ENCODE data around the gene AK5. TPM values are rescaled to one million over a fixed set of nuclear protein-coding genes. Genes with fewer than 3 reads are reported as not detected.
"Not testable (repeated sequence)": the region's sequence is repeated elsewhere in the genome, so short reads cannot be mapped to it uniquely, and the experiment has no call there.

Gene AK5
- total and polyA plus RNA-seq, 4 donors, result 0.71 to 8.9 (median 2.1) TPM; not detected in 1

DNA sequence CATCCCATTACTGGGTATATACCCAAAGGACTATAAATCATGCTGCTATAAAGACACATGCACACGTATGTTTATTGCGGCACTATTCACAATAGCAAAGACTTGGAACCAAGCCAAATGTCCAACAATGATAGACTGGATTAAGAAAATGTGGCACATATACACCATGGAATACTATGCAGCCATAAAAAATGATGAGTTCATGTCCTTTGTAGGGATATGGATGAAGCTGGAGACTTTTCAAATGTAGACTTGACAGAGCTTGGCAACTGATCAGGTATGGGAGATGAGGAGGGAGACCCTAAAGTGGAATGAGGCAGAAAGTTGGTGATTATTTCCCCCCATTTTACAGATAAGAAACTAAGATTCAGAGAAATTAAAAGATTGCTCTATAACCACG lies 230.8 kb downstream of the AK5 start:
- intact Hi-C loops (cut with DNase I); H3K27me3 ChIP-seq (ENCODE audit: control insufficient read depth in 1 of 2, insufficient read depth in 2 of 2, low read length in 1 of 2); DNase-seq; H3K36me3 ChIP-seq (ENCODE audit: control insufficient read depth in 1 of 2, insufficient read depth in 2 of 2, low read length in 1 of 2); H3K27ac ChIP-seq (ENCODE audit: low read depth in 1 of 2, low read length in 2 of 2); ATAC-seq (ENCODE audit: low FRiP score); H3K9me3 ChIP-seq (ENCODE audit: control insufficient read depth, low read length); H3K4me3 ChIP-seq (ENCODE audit: low read length in 2 of 2); H3K4me1 ChIP-seq (ENCODE audit: control insufficient read depth in 1 of 2, insufficient read depth in 2 of 2, low read length in 2 of 2): not testable (repeated sequence)
- WGBS, 2 donors, result 97 to 100% methylated on average over 1 of the region's 3 CpGs

DNA sequence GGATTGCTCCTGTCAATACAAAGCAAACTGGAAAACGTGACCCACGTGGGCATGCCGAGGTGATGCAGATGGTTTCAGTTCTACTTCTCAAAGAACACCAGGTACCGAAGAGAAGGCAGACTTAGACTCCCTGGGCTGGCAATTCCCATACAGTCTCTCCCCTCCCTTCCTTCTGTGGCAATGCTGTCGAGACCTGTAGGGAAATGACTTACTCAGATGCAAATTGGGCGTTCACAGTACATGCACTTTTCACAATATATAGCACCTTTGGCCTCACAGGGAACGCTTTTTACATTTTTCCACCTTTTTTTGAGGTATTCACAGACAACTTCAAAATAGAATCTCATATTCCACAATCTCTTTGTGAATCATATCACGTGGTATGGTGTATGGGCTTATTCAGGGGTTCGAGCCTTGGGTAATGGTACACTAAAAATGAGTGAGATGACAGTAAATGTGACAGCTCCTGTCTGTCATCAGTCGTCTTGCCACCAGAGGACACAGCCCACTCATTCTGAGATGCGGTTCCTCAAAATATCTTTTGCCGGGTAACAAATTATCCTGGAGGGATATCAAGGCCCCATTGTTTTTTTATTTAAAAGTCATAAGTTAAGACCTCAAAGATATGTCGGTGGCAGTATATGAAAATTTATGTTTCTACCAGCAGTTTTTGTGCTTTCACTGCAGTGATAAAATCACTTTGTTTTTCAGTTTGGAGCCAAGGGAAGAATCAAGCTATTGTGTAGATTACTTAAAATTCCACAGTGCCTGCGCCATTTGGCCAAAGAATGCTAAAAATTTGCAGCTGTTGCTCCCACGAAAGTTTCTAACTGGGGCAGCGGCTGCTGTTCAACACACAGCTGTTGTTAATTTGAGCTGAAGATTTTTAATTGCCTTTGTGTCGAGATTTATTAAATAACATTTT lies 232.3 kb downstream of the AK5 start:
- intact Hi-C loops (cut with DNase I), result no loop called here
- no peak for ATAC-seq (ENCODE audit: low FRiP score)
- H3K27me3 ChIP-seq (ENCODE audit: control insufficient read depth in 1 of 2, insufficient read depth in 2 of 2, low read length in 1 of 2), result no peaks in the 10 kb centered on the region
- no peak overlapping the region for H3K27ac ChIP-seq (ENCODE audit: low read depth in 1 of 2, low read length in 2 of 2)
- no peak overlapping the region for H3K4me3 ChIP-seq (ENCODE audit: low read length in 2 of 2)
- H3K4me1 ChIP-seq (ENCODE audit: control insufficient read depth in 1 of 2, insufficient read depth in 2 of 2, low read length in 2 of 2), result no peaks in the 10 kb centered on the region
- peaks cover 7% of the 10 kb centered on the region for H3K9me3 ChIP-seq (ENCODE audit: control insufficient read depth, low read length)
- 59 to 64% methylated on average over 17 of the region's 17 CpGs for WGBS, 2 donors
- DNase-seq, result no peak
- H3K36me3 ChIP-seq (ENCODE audit: control insufficient read depth in 1 of 2, insufficient read depth in 2 of 2, low read length in 1 of 2), result no peaks in the 10 kb centered on the region

DNA sequence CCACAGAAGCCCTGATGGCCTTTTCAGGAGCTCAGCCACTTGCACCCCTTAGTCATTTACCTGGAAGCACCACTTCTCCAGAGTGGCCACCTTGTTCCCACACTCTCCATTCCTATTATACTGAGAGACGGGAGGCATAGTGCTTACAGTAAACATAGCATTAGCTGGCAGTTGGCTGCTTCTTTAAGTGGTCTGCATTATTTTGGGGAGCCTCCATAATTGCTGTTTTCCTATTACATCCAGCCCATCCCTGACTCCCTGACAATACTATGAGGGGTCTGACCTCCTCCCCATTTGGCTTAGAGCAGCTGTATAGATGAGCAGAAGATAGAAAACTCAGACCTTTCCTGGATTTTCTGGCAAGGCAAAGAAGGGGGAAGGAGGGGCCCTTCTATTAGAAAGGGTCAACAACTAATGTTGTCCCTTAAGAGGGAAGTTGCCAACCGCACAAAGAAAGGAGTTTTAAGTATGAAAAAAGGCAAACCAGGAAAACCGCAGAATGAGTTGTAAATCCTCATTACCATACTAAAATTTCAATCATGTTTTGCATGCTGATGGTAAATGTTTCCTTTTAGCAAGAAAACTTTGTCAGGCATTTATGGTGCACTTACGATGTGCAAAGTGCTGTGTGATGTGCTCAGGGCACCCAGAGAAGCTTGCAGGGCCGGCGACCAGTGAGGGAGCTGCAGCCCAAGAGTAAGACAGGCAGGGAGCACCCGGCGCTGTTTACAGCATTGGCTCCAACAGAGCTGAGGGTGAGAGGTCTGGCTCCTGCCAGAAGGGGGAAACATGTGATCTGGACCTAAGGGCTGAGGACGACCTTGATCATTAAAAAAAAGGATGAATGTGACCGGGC lies 233.3 kb downstream of the AK5 start:
- Histone ChIP-seq H3K4me1 (ENCODE audit: control insufficient read depth in 1 of 2, insufficient read depth in 2 of 2, low read length in 2 of 2) (no peaks in the 10 kb centered on the region), H3K27ac (ENCODE audit: low read depth in 1 of 2, low read length in 2 of 2) (no peak overlapping the region), H3K9me3 (ENCODE audit: control insufficient read depth, low read length) (peaks cover 7% of the 10 kb centered on the region), H3K27me3 (ENCODE audit: control insufficient read depth in 1 of 2, insufficient read depth in 2 of 2, low read length in 1 of 2) (no peaks in the 10 kb centered on the region), H3K4me3 (ENCODE audit: low read length in 2 of 2) (no peak overlapping the region), H3K36me3 (ENCODE audit: control insufficient read depth in 1 of 2, insufficient read depth in 2 of 2, low read length in 1 of 2) (no peaks in the 10 kb centered on the region)
- ATAC-seq (ENCODE audit: low FRiP score) (no peak), DNase-seq (no peak)
- WGBS, 2 donors, result 68 to 73% methylated on average over 10 of the region's 10 CpGs
- intact Hi-C loops (cut with DNase I), result no loop called here

DNA sequence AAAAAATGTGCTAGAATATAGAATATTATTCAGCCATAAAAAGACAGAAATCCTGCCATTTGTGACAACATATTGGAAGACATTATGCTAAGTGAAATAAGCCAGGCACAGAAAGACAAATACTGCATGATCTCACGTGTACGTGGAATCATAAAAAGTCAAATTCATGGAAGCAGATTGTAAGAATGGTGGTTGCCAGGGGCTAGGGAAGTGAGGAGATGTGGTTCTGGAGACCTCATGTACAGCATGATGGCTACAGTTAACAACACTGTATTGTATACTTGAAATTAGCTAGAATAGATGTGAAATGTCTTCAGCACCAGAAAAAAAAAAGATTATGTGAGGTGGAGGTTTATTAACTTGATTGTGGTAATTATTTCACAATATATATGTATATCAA lies 234.3 kb downstream of the AK5 start:
- Histone ChIP-seq H3K9me3 (ENCODE audit: control insufficient read depth, low read length) (peaks cover 7% of the 10 kb centered on the region), H3K4me3 (ENCODE audit: low read length in 2 of 2) (no peak overlapping the region), H3K36me3 (ENCODE audit: control insufficient read depth in 1 of 2, insufficient read depth in 2 of 2, low read length in 1 of 2) (no peaks in the 10 kb centered on the region), H3K4me1 (ENCODE audit: control insufficient read depth in 1 of 2, insufficient read depth in 2 of 2, low read length in 2 of 2) (no peaks in the 10 kb centered on the region), H3K27me3 (ENCODE audit: control insufficient read depth in 1 of 2, insufficient read depth in 2 of 2, low read length in 1 of 2) (no peaks in the 10 kb centered on the region), H3K27ac (ENCODE audit: low read depth in 1 of 2, low read length in 2 of 2) (no peak overlapping the region)
- WGBS, 2 donors, result 70 to 74% methylated on average over 2 of the region's 2 CpGs
- ATAC-seq (ENCODE audit: low FRiP score) (no peak), DNase-seq (no peak)
- intact Hi-C loops (cut with DNase I), result no loop called here

DNA sequence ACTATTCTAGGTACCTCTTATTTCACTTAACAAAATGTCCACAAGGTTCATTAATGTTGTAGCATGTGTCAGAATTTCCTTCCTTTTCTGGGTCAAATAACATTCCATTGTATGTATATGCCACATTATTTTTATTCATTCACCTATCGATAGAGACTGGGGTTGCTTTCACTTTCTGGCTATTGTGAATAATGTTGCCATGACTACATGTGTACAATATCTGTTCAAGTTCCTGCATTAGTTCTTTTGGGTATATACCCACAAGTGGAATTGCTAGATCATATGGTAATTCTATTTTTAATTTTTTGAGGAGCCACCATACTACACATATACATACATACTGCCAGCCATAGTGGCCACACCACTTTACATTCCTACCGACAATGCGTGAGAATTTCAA lies 242.2 kb downstream of the AK5 start:
- no peaks in the 10 kb centered on the region for H3K4me1 ChIP-seq (ENCODE audit: control insufficient read depth in 1 of 2, insufficient read depth in 2 of 2, low read length in 2 of 2)
- no peak overlapping the region for H3K27ac ChIP-seq (ENCODE audit: low read depth in 1 of 2, low read length in 2 of 2)
- WGBS, 2 donors, result 97 to 99% methylated on average over 3 of the region's 3 CpGs
- no peak for DNase-seq
- intact Hi-C loops (cut with DNase I), result no loop called here
- no peak overlapping the region for H3K4me3 ChIP-seq (ENCODE audit: low read length in 2 of 2)
- no peaks in the 10 kb centered on the region for H3K9me3 ChIP-seq (ENCODE audit: control insufficient read depth, low read length)
- no peaks in the 10 kb centered on the region for H3K27me3 ChIP-seq (ENCODE audit: control insufficient read depth in 1 of 2, insufficient read depth in 2 of 2, low read length in 1 of 2)
- no peak for ATAC-seq (ENCODE audit: low FRiP score)
- no peaks in the 10 kb centered on the region for H3K36me3 ChIP-seq (ENCODE audit: control insufficient read depth in 1 of 2, insufficient read depth in 2 of 2, low read length in 1 of 2)

DNA sequence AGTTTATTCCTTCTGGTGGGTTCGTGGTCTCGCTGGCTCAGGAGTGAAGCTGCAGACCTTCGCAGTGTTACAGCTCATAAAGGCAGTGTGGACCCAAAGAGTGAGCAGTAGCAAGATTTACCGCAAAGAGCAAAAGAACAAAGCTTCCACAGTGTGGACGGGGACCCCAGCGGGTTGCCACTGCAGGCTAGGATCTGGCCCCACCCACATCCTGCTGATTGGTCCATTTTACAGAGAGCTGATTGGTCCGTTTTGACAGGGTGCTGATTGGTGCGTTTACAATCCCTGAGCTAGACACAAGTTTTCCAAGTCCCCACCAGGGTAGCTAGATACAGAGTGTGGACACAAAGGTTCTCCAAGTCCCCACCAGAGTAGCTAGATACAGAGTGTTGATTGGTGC lies 249.3 kb downstream of the AK5 start:
- H3K27me3 ChIP-seq (ENCODE audit: control insufficient read depth in 1 of 2, insufficient read depth in 2 of 2, low read length in 1 of 2); ATAC-seq (ENCODE audit: low FRiP score); H3K27ac ChIP-seq (ENCODE audit: low read depth in 1 of 2, low read length in 2 of 2); H3K4me3 ChIP-seq (ENCODE audit: low read length in 2 of 2); H3K36me3 ChIP-seq (ENCODE audit: control insufficient read depth in 1 of 2, insufficient read depth in 2 of 2, low read length in 1 of 2); DNase-seq; H3K4me1 ChIP-seq (ENCODE audit: control insufficient read depth in 1 of 2, insufficient read depth in 2 of 2, low read length in 2 of 2); H3K9me3 ChIP-seq (ENCODE audit: control insufficient read depth, low read length): not testable (repeated sequence)
- intact Hi-C loops (cut with DNase I), result loop anchor here (5.0 to 10.0 kb wide), 3 partner anchors 246 to 1376 kb away; partner anchors contain the start of gene AK5 (in 1 of the 2)
- 96 to 99% methylated on average over 8 of the region's 8 CpGs for WGBS, 2 donors

DNA sequence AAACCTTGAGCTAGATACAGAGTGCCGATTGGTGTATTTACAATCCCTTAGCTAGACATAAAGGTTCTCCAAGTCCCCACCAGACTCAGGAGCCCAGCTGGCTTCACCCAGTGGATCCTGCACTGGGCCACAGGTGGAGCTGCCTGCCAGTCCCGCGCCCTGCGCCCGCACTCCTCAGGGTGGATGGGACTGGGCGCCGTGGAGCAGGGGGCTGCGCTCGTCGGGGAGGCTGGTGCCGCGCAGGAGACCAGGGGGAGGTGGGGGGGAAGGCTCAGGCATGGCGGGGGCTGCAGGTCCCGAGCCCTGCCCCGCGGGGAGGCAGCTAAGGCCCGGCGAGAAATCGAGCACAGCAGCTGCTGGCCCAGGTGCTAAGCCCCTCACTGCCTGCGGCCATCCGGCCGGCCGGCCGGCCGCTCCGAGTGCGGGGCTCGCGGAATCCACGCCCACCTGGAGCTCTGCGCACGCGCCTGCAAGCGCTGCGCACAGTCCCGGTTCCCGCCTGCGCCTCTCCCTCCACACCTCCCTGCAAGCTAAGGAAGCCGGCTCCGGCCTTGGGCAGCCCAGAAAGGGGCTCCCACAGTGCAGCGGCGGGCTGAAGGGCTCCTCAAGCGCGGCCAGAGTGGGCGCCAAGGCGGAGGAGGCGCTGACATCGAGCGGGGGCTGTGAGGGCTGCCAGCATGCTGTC lies 249.9 kb downstream of the AK5 start:
- not testable (repeated sequence) for H3K27ac ChIP-seq (ENCODE audit: low read depth in 1 of 2, low read length in 2 of 2); H3K4me1 ChIP-seq (ENCODE audit: control insufficient read depth in 1 of 2, insufficient read depth in 2 of 2, low read length in 2 of 2); H3K9me3 ChIP-seq (ENCODE audit: control insufficient read depth, low read length); DNase-seq; H3K27me3 ChIP-seq (ENCODE audit: control insufficient read depth in 1 of 2, insufficient read depth in 2 of 2, low read length in 1 of 2); ATAC-seq (ENCODE audit: low FRiP score); H3K36me3 ChIP-seq (ENCODE audit: control insufficient read depth in 1 of 2, insufficient read depth in 2 of 2, low read length in 1 of 2); H3K4me3 ChIP-seq (ENCODE audit: low read length in 2 of 2)
- intact Hi-C loops (cut with DNase I), result loop anchor here (5.0 to 10.0 kb wide), 3 partner anchors 247 to 1377 kb away; partner anchors contain the start of gene AK5 (in 1 of the 2)
- 95 to 96% methylated on average over 49 of the region's 49 CpGs for WGBS, 2 donors

DNA sequence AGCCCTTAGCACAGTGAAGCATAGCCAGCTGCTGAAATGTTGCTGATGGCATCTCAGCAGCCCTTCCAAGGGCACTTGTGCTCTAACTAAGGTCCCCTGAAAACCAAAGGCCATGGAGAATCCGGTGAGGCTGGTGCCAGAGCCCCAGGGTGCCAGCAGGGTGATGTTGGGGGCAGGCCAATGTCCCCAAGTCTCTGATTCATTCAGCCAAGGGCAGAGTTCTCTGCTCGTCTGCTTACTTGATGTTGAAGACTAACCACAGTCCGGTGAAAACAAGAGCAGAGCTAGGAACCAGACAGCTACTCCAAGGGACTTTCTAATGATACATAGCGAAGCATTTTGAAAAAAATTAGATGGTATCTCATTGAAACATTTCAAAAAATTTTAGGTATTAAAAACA lies 250.8 kb downstream of the AK5 start:
- Histone ChIP-seq H3K9me3 (ENCODE audit: control insufficient read depth, low read length) (no peaks in the 10 kb centered on the region), H3K27me3 (ENCODE audit: control insufficient read depth in 1 of 2, insufficient read depth in 2 of 2, low read length in 1 of 2) (no peaks in the 10 kb centered on the region), H3K27ac (ENCODE audit: low read depth in 1 of 2, low read length in 2 of 2) (no peak overlapping the region), H3K4me3 (ENCODE audit: low read length in 2 of 2) (no peak overlapping the region), H3K36me3 (ENCODE audit: control insufficient read depth in 1 of 2, insufficient read depth in 2 of 2, low read length in 1 of 2) (no peaks in the 10 kb centered on the region), H3K4me1 (ENCODE audit: control insufficient read depth in 1 of 2, insufficient read depth in 2 of 2, low read length in 2 of 2) (no peaks in the 10 kb centered on the region)
- 83 to 92% methylated on average over 4 of the region's 4 CpGs for WGBS, 2 donors
- DNase-seq (no peak), ATAC-seq (ENCODE audit: low FRiP score) (no peak)
- intact Hi-C loops (cut with DNase I), result loop anchor here (5.0 to 10.0 kb wide), 3 partner anchors 248 to 1378 kb away; partner anchors contain the start of gene AK5 (in 1 of the 2)
